Astrocyte (in vitro differentiated cells and primary cell): ENCODE results near the gene PIP4K2C.

Source experiments
- CTCF ChIP-seq: IDR thresholded peaks from 2 replicates; pipeline ENCODE4 v1.5.1; 2011; ENCODE audit warnings: low read depth, mild to moderate bottlenecking, inconsistent platforms, low read length, moderate library complexity; ENCODE audit not compliant: insufficient read depth
- EZH2 ChIP-seq: IDR thresholded peaks from 2 replicates; pipeline ENCODE4 v1.6.1; 2012; ENCODE audit warnings: mild to moderate bottlenecking, low read length, inconsistent platforms; ENCODE audit not compliant: insufficient read depth

- TF ChIP-seq CTCF, result no peak
- no peak for TF ChIP-seq EZH2
Measured at GRCh38 chr12:57620245-57620935, 29.4 kb downstream of the PIP4K2C start.
